ENCODE measurements around the gene NUP153. TPM values are rescaled to one million over a fixed set of nuclear protein-coding genes. Genes with fewer than 3 reads are reported as not detected.

The NUP153 gene
- polyA plus RNA-seq, 1 of the 3 experiments (the other 2 are of a cell fraction) = 10.5 TPM

- Histone ChIP-seq H3K4me3 (ENCODE audit: low read depth in 2 of 2, low read length in 1 of 2) (no peak overlapping the region), H3K4me2 (no peak overlapping the region), H3K9ac (no peak overlapping the region), H3K27me3 (ENCODE audit: insufficient read depth) (no peaks in the 10 kb centered on the region), H4K20me1 (ENCODE audit: insufficient read depth) (no peaks in the 10 kb centered on the region), H3K36me3 (replicated peaks in 1 of 2; ENCODE audit: control insufficient read depth in 1 of 2, insufficient read depth in 2 of 2, low read length in 1 of 2) (peaks cover 55 to 78% of the 10 kb centered on the region in 2 experiments), H3K4me1 (ENCODE audit: control insufficient read depth in 1 of 2, insufficient read depth in 2 of 2, low read depth in 1 of 2, low read length in 1 of 2) (no peaks in the 10 kb centered on the region), H2AFZ (ENCODE audit: low read depth) (no peak overlapping the region), H3K9me3 (no peaks in the 10 kb centered on the region), H3K9me2 (no peaks in the 10 kb centered on the region), H3F3A (replicated peaks; ENCODE audit: insufficient read depth) (peaks cover 3% of the 10 kb centered on the region), H3K79me2 (ENCODE audit: insufficient read depth) (peaks cover 85% of the 10 kb centered on the region), H3K27ac (ENCODE audit: low read depth in 2 of 2, low read length in 1 of 2) (no peak overlapping the region; a peak in 1 of 4 replicates)
- ChIA-PET POLR2A (no interaction called here), CTCF (no interaction called here)
- 89% methylated on average over 2 of the region's 2 CpGs for WGBS (ENCODE audit: low lambda C conversion rate)
- TF ChIP-seq MAX (IDR thresholded peaks at IDR 0.05; ENCODE audit: low read depth) = no peak
- TF ChIP-seq, protein P1, sequence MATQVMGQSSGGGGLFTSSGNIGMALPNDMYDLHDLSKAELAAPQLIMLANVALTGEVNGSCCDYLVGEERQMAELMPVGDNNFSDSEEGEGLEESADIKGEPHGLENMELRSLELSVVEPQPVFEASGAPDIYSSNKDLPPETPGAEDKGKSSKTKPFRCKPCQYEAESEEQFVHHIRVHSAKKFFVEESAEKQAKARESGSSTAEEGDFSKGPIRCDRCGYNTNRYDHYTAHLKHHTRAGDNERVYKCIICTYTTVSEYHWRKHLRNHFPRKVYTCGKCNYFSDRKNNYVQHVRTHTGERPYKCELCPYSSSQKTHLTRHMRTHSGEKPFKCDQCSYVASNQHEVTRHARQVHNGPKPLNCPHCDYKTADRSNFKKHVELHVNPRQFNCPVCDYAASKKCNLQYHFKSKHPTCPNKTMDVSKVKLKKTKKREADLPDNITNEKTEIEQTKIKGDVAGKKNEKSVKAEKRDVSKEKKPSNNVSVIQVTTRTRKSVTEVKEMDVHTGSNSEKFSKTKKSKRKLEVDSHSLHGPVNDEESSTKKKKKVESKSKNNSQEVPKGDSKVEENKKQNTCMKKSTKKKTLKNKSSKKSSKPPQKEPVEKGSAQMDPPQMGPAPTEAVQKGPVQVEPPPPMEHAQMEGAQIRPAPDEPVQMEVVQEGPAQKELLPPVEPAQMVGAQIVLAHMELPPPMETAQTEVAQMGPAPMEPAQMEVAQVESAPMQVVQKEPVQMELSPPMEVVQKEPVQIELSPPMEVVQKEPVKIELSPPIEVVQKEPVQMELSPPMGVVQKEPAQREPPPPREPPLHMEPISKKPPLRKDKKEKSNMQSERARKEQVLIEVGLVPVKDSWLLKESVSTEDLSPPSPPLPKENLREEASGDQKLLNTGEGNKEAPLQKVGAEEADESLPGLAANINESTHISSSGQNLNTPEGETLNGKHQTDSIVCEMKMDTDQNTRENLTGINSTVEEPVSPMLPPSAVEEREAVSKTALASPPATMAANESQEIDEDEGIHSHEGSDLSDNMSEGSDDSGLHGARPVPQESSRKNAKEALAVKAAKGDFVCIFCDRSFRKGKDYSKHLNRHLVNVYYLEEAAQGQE (IDR thresholded peaks at IDR 0.05; ENCODE audit: low read depth, low read length) = no peak
- TF ChIP-seq IRF3 (IDR thresholded peaks at IDR 0.05; ENCODE audit: low read depth, low read length) = no peak
- no peak for DNase-seq
Observed at GRCh38 chr6:17662585-17662984, 44.1 kb downstream of the NUP153 start.

- Histone ChIP-seq H3K27ac (ENCODE audit: low read depth in 2 of 2, low read length in 1 of 2) (no peak overlapping the region), H3K79me2 (ENCODE audit: insufficient read depth) (peaks cover 93% of the 10 kb centered on the region), H3K9me3 (no peaks in the 10 kb centered on the region), H2AFZ (ENCODE audit: low read depth) (no peak overlapping the region), H3K4me2 (no peak overlapping the region), H3K4me3 (ENCODE audit: low read depth in 2 of 2, low read length in 1 of 2) (no peak overlapping the region), H3K36me3 (replicated peaks in 1 of 2; ENCODE audit: control insufficient read depth in 1 of 2, insufficient read depth in 2 of 2, low read length in 1 of 2) (peaks cover 32 to 66% of the 10 kb centered on the region in 2 experiments), H3K27me3 (ENCODE audit: insufficient read depth) (no peaks in the 10 kb centered on the region), H4K20me1 (ENCODE audit: insufficient read depth) (peaks cover 3% of the 10 kb centered on the region; the same call in 1 of the 2 replicates), H3K9ac (no peak overlapping the region), H3K9me2 (no peaks in the 10 kb centered on the region), H3F3A (replicated peaks; ENCODE audit: insufficient read depth) (no peaks in the 10 kb centered on the region), H3K4me1 (ENCODE audit: control insufficient read depth in 1 of 2, insufficient read depth in 2 of 2, low read depth in 1 of 2, low read length in 1 of 2) (no peaks in the 10 kb centered on the region)
- TF ChIP-seq, protein P2, sequence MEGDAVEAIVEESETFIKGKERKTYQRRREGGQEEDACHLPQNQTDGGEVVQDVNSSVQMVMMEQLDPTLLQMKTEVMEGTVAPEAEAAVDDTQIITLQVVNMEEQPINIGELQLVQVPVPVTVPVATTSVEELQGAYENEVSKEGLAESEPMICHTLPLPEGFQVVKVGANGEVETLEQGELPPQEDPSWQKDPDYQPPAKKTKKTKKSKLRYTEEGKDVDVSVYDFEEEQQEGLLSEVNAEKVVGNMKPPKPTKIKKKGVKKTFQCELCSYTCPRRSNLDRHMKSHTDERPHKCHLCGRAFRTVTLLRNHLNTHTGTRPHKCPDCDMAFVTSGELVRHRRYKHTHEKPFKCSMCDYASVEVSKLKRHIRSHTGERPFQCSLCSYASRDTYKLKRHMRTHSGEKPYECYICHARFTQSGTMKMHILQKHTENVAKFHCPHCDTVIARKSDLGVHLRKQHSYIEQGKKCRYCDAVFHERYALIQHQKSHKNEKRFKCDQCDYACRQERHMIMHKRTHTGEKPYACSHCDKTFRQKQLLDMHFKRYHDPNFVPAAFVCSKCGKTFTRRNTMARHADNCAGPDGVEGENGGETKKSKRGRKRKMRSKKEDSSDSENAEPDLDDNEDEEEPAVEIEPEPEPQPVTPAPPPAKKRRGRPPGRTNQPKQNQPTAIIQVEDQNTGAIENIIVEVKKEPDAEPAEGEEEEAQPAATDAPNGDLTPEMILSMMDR (IDR thresholded peaks at IDR 0.05) = no peak
- TF ChIP-seq RAD21 (IDR thresholded peaks at IDR 0.05; ENCODE audit: low read length) (no peak), YY1 (IDR thresholded peaks at IDR 0.05; ENCODE audit: low read depth) (no peak), RFX5 (IDR thresholded peaks at IDR 0.05; ENCODE audit: low read length) (no peak), EP300 (IDR thresholded peaks at IDR 0.05; ENCODE audit: borderline replicate concordance in 1 of 2, low read depth in 1 of 2, low read length in 1 of 2) (no peak), FOSL2 (IDR thresholded peaks at IDR 0.05; ENCODE audit: borderline replicate concordance, low read depth) (no peak)
- no peak for DNase-seq
- ChIA-PET POLR2A (no interaction called here), CTCF (no interaction called here)
- WGBS (ENCODE audit: low lambda C conversion rate) = 96% methylated on average over 2 of the region's 3 CpGs
Observed at GRCh38 chr6:17656644-17657043, 50.1 kb downstream of the NUP153 start.

Measured in SK-N-SH (cell line).